HCT116 (cell line): Measurements from ENCODE around the gene CENPX. TPM values are rescaled to one million over a fixed set of nuclear protein-coding genes. Genes with fewer than 3 reads are reported as not detected.

ENCODE experiments used
- ATAC-seq: fragments of 200-7000 bp; cut with Tn5 transposase; 2 replicates; pipeline ENCODE4 v1.9.1; 2020; ENCODE audit warnings: mild to moderate bottlenecking, moderate library complexity
- BruUV-seq: library from RNA; stranded (reverse); fragments of 400-500 nt; replicated peaks from 2 replicates; lab custom pipeline; 2021; lab: Mats Ljungman, UMichigan
- CTCF ChIA-PET: fragments of 300-600 bp; sonication (Branson Sonifier 250); formaldehyde crosslinking; loops from one replicate; lab custom pipeline; 2021; ENCODE audit warnings: antibody characterized with exemption; lab: Charles Lee
- POLR2A ChIA-PET: fragments of 300-600, 350-600 bp; sonication (Branson Sonifier 250); formaldehyde crosslinking; loops from one replicate; lab custom pipeline; 2021; ENCODE audit warnings: antibody characterized with exemption; lab: Charles Lee
- RAD21 ChIA-PET, 2 experiments: fragments of 300-600 bp; sonication (Branson Sonifier 250); formaldehyde crosslinking; loops; one replicate each; lab custom pipeline; 2023; ENCODE audit warnings: low total read pairs in 2 of 2; ENCODE audit not compliant: uncharacterized antibody in 2 of 2, unreplicated experiment in 2 of 2, low non-redundant PET in 1 of 2; lab: Charles Lee
- DNase-seq: peaks from one replicate; pipeline ENCODE4 v3.0.0-alpha.2; 2010; ENCODE audit warnings: low read depth, low spot score
- H2AFZ ChIP-seq: fragments of 200-600 bp; shearing (Covaris generic), sonication (generic); 2 replicates; pipeline ENCODE4 v1.6.1; 2017; ENCODE audit warnings: low read depth, mixed run types, mixed read lengths, antibody characterized with exemption, low read length; ENCODE audit not compliant: poor library complexity, severe bottlenecking
- H3K27ac ChIP-seq: 2 replicates; pipeline ENCODE4 v1.5.1; 2012; ENCODE audit warnings: low read depth, low read length
- H3K27me3 ChIP-seq: fragments of 200-600 bp; sonication (generic); 2 replicates; pipeline ENCODE4 v1.6.1; 2016; ENCODE audit warnings: mixed run types, low read length, mixed read lengths; ENCODE audit not compliant: insufficient read depth
- H3K36me3 ChIP-seq, 2 experiments: fragments of 200-500 bp in 1 of 2; fragments of 200-600 bp in 1 of 2; sonication (Bioruptor generic) in 1 of 2; sonication (generic) in 1 of 2; 2 replicates each; pipeline versions ENCODE4 v1.5.1 to v1.6.1; 2014 to 2016; ENCODE audit warnings: low read length in 2 of 2, inconsistent platforms in 1 of 2, mixed read lengths in 1 of 2, mixed run types in 1 of 2; ENCODE audit not compliant: insufficient read depth in 2 of 2, control insufficient read depth in 1 of 2
- H3K4me1 ChIP-seq, 2 experiments: fragments of 200-600 bp in 1 of 2; sonication (generic) in 1 of 2; 2 replicates each; pipeline versions ENCODE4 v1.5.1 to v1.6.1; 2012 to 2017; ENCODE audit warnings: low read length in 2 of 2, inconsistent platforms in 1 of 2, mild to moderate bottlenecking in 1 of 2, mixed read lengths in 1 of 2, mixed run types in 1 of 2, moderate library complexity in 1 of 2; ENCODE audit not compliant: insufficient read depth in 2 of 2, control insufficient read depth in 1 of 2
- H3K4me2 ChIP-seq: fragments of 200-600 bp; sonication (generic); 2 replicates; pipeline ENCODE4 v1.6.1; 2017; ENCODE audit warnings: mixed run types, low read length, mixed read lengths
- H3K4me3 ChIP-seq, 2 experiments: fragments of 200-600 bp in 1 of 2; sonication (generic) in 1 of 2; replicated peaks in 1 of 2; 2 replicates each; pipeline ENCODE4 v1.5.1; 2011 to 2016; ENCODE audit warnings: low read length in 2 of 2, control low read depth in 1 of 2, low read depth in 1 of 2, mild to moderate bottlenecking in 1 of 2, mixed read lengths in 1 of 2, mixed run types in 1 of 2
- H3K79me2 ChIP-seq: fragments of 200-600 bp; sonication (generic); 2 replicates; pipeline ENCODE4 v1.6.1; 2017; ENCODE audit warnings: mild to moderate bottlenecking, mixed run types, low read length, moderate library complexity, mixed read lengths; ENCODE audit not compliant: insufficient read depth
- H3K9ac ChIP-seq: fragments of 200-600 bp; sonication (generic); 2 replicates; pipeline ENCODE4 v1.6.1; 2016; ENCODE audit warnings: low read length, mixed read lengths
- H3K9me2 ChIP-seq: fragments of 200-600 bp; sonication (generic), shearing (Covaris generic); 2 replicates; pipeline ENCODE4 v1.6.1; 2017; ENCODE audit warnings: mixed run types, mild to moderate bottlenecking, moderate library complexity; ENCODE audit not compliant: insufficient read depth
- H3K9me3 ChIP-seq, 2 experiments: fragments of 200-500 bp in 1 of 2; fragments of 200-600 bp in 1 of 2; sonication (Bioruptor generic) in 1 of 2; sonication (generic) in 1 of 2; 2 replicates each; pipeline ENCODE4 v1.6.1; 2014 to 2017; ENCODE audit warnings: low read length in 2 of 2, mixed read lengths in 2 of 2, inconsistent platforms in 1 of 2, low read depth in 1 of 2, mild to moderate bottlenecking in 1 of 2, mixed run types in 1 of 2, moderate library complexity in 1 of 2; ENCODE audit not compliant: control insufficient read depth in 1 of 2, insufficient read depth in 1 of 2
- H4K20me1 ChIP-seq: fragments of 200-600 bp; sonication (generic), shearing (Covaris generic); 2 replicates; pipeline ENCODE4 v1.6.1; 2017; ENCODE audit warnings: mixed run types, mild to moderate bottlenecking, moderate library complexity; ENCODE audit not compliant: insufficient read depth
- CBX3 ChIP-seq: IDR thresholded peaks from 2 replicates; pipeline ENCODE4 v1.6.1; 2012; ENCODE audit warnings: low read depth
- CEBPB ChIP-seq: IDR thresholded peaks from 2 replicates; pipeline ENCODE4 v1.6.1; 2012; ENCODE audit warnings: low read depth
- EGR1 ChIP-seq: IDR thresholded peaks from 2 replicates; pipeline ENCODE4 v1.6.1; 2012; ENCODE audit warnings: low read depth
- EZH2 ChIP-seq: fragments of 200-600 bp; sonication (generic); IDR thresholded peaks from 2 replicates; pipeline ENCODE4 v1.6.1; 2017; ENCODE audit warnings: antibody characterized with exemption, mixed run types
- EZH2phosphoT487 ChIP-seq: fragments of 200-600 bp; IDR thresholded peaks from 2 replicates; pipeline ENCODE4 v1.6.1; 2018; ENCODE audit warnings: antibody characterized with exemption, borderline replicate concordance
- MAX ChIP-seq: IDR thresholded peaks from 2 replicates; pipeline ENCODE4 v1.6.1; 2012
- POLR2A ChIP-seq: IDR thresholded peaks from 2 replicates; pipeline ENCODE4 v1.7.0; 2011; ENCODE audit warnings: borderline replicate concordance; ENCODE audit not compliant: insufficient read depth, insufficient read length; ENCODE audit errors: extremely low read depth
- POLR2AphosphoS5 ChIP-seq: IDR thresholded peaks from 2 replicates; pipeline ENCODE4 v1.6.1; 2011; ENCODE audit warnings: mild to moderate bottlenecking, low read depth, low read length, moderate library complexity
- REST ChIP-seq: IDR thresholded peaks from 2 replicates; pipeline ENCODE4 v1.6.1; 2012; ENCODE audit warnings: low read depth
- SIN3A ChIP-seq: IDR thresholded peaks from 2 replicates; pipeline ENCODE4 v1.6.1; 2012; ENCODE audit warnings: low read depth
- SP1 ChIP-seq: IDR thresholded peaks from 2 replicates; pipeline ENCODE4 v1.6.1; 2012; ENCODE audit warnings: low read depth
- SRF ChIP-seq: IDR thresholded peaks from 2 replicates; pipeline ENCODE4 v1.6.1; 2012; ENCODE audit warnings: low read depth
- TCF7L2 ChIP-seq: IDR thresholded peaks from 2 replicates; pipeline ENCODE4 v1.7.0; 2011; ENCODE audit warnings: borderline replicate concordance, inconsistent platforms; ENCODE audit not compliant: insufficient read depth, insufficient read length; ENCODE audit errors: extremely low read depth
- YY1 ChIP-seq: IDR thresholded peaks from 2 replicates; pipeline ENCODE4 v1.6.1; 2011; ENCODE audit warnings: low read length, low read depth, moderate library complexity, mild to moderate bottlenecking; ENCODE audit not compliant: insufficient replicate concordance; ENCODE audit errors: extremely low read depth
- ZBTB33 ChIP-seq: IDR thresholded peaks from 2 replicates; pipeline ENCODE4 v1.6.1; 2011; ENCODE audit warnings: mild to moderate bottlenecking, low read length, moderate library complexity; ENCODE audit not compliant: insufficient replicate concordance; ENCODE audit errors: extremely low read depth
- ZFX ChIP-seq: fragments of 450-650 bp; IDR thresholded peaks from 2 replicates; pipeline ENCODE4 v1.6.1; 2017
- intact Hi-C: fragments of 100-400 bp; cut with micrococcal nuclease; formaldehyde crosslinking; loops from 2 replicates; pipeline ENCODE4 v1.10.0; 2022
- total RNA-seq: library from RNA; stranded (reverse); gene quantifications from one replicate; pipeline ENCODE4 v1.2.1, GENCODE V29; 2021; ENCODE audit not compliant: unreplicated experiment

The CENPX gene
- total RNA-seq, 1 experiment from 2014 or later: 184 TPM

- Histone ChIP-seq H3K27me3 (no peaks in the 10 kb centered on the region), H3K4me1 (peaks cover 11 to 17% of the 10 kb centered on the region in 2 experiments), H2AFZ (no peak overlapping the region), H3K4me2 (no peak overlapping the region), H3K36me3 (no peaks in the 10 kb centered on the region), H3K9ac (no peak overlapping the region), H3K79me2 (no peaks in the 10 kb centered on the region), H3K9me3 (no peaks in the 10 kb centered on the region), H3K27ac (no peak overlapping the region), H4K20me1 (no peaks in the 10 kb centered on the region), H3K9me2 (no peaks in the 10 kb centered on the region), H3K4me3 (no peak overlapping the region)
- no peak for ATAC-seq
- RAD21 ChIA-PET: no interaction called here
- intact Hi-C loops: no loop called here
- DNase-seq: no peak
- POLR2A ChIA-PET: no interaction called here
- CTCF ChIA-PET: no interaction called here
- BruUV-seq: no TSS peak
- no peak for TF ChIP-seq ZBTB33
- TF ChIP-seq POLR2AphosphoS5: no peak
- no peak for TF ChIP-seq ZFX
- TF ChIP-seq TCF7L2: no peak
- no peak for TF ChIP-seq SIN3A
- no peak for TF ChIP-seq YY1
- no peak for TF ChIP-seq EZH2
- TF ChIP-seq POLR2A: no peak
- no peak for TF ChIP-seq CBX3
- TF ChIP-seq EGR1: no peak
- TF ChIP-seq REST: no peak
- no peak for TF ChIP-seq SRF
- no peak for TF ChIP-seq CEBPB
- TF ChIP-seq SP1: no peak
- no peak for TF ChIP-seq MAX
- no peak for TF ChIP-seq EZH2phosphoT487
Measured at GRCh38 chr17:82008941-82009405, 13.7 kb downstream of the CENPX start.
